NCI-H2227 (cell line): ENCODE data around the gene SYNDIG1.
"Not testable (repeated sequence)": the region's sequence is repeated elsewhere in the genome, so short reads cannot be mapped to it uniquely, and the experiment has no call there.

ENCODE experiments used
- DNase-seq: peaks from one replicate; lab custom pipeline; 2025; ENCODE audit not compliant: unreplicated experiment; lab: John Stamatoyannopoulos, UW

The SYNDIG1 gene

DNA sequence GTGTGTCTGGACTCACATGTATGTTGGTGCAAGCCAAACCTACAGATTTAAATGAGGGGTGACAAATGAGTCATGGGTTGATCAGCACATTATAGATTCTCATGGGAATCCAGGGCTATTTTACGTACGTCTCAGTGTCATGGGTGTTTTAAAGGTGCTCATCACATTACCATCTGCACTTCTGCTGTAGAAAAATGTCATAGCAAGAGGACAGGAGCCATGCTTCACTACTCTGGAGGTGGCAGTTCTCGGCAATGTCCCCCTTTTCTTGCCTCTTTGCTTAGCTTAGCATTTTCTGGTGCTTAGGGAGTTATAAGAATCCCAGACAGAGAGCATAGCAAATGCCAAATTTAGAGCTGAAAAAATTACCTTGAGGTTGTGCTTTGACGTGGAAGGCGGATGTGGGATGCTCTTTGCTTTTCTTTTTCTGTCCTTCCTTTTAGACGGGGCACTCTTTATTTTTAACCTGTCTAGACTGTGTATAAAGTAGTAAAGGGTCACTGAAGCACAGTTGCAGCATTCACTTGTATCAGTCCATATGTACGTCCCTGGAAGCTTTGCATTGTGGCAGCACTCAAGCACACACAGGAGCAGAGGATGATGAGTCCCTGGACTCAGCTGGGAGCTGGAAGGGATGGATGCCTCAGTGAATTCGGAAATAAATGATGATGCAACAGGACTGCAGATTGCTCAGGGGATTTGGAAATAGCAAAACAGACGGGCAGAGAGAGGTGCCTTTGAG is 139.7 kb downstream of the SYNDIG1 start:
- DNase-seq: no peak

GRCh38 chr20:24609757-24610156 is 140.3 kb downstream of the SYNDIG1 start:
- DNase-seq: no peak

GRCh38 chr20:24610341-24611115 is 141.1 kb downstream of the SYNDIG1 start:
- DNase-seq: no peak

- DNase-seq: no peak
These were observed 142.1 kb downstream of the SYNDIG1 start for GRCh38 chr20:24611360-24612140.

DNA sequence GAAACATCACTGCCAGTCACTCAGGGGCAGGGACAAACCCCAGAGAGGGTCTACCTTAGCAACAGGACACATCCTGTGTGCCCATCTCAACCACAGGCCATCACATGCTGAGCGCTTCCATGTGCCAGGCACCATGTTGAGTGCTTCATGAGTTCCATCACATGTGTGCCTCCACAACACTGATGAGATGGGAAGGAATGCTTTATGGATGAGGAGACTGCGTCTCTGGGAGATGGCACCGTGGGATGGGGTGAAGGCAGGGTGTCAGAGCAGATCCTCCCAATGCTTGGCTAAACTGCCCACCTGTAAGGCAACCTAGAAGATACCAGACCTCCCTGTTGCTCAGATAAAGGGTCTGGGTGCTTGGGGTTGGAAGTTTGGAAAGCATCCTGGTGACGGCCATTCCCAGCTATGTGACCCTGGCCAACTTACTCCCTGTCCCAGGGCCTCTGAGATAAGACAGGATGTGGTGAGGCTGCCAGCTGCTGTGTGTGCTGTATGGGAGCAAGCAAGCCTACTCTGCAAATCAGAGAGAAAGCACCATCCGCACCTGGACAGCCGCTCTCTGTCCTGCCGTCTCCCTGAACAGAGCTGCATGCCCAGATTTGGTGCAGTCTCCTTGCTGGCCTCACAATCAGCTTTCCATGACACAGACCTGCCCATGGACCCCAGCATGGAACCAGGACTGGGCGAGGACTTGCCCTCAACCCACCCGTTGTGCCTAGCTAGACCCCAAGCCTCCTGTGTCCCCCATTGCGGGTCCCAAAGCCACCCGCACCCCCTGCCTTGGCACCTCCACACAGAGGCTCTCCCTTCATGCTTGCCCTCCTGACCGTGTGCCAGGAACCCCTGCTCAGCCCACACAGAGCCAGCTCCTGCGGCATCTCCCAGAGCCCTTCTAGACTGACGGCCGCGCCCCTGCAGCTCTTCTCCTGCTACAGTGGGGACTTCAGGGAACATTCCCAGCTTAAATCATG is 143.7 kb downstream of the SYNDIG1 start:
- DNase-seq: no peak

- DNase-seq: no peak
These were observed 144.9 kb downstream of the SYNDIG1 start for GRCh38 chr20:24614341-24614740.

DNA sequence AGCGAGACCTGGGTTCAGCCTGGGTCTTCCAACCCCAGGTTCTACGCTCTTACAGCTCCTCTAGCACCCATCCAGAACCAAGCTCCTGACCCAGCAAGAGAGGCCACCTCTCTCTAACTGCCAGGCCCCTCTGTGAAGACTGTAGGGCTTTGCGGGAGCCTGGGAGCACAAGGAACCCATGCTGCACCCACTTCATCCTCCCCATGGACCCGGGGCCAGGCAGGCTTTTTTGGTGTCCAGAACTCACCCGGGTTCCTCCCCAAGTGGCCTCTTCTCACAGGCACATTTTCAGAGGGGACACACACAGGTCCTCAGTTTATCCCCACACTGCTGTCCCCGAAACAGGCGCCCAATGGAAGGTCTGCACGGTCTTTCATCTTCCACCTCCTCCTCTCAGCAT is 145.9 kb downstream of the SYNDIG1 start:
- DNase-seq: no peak

DNA sequence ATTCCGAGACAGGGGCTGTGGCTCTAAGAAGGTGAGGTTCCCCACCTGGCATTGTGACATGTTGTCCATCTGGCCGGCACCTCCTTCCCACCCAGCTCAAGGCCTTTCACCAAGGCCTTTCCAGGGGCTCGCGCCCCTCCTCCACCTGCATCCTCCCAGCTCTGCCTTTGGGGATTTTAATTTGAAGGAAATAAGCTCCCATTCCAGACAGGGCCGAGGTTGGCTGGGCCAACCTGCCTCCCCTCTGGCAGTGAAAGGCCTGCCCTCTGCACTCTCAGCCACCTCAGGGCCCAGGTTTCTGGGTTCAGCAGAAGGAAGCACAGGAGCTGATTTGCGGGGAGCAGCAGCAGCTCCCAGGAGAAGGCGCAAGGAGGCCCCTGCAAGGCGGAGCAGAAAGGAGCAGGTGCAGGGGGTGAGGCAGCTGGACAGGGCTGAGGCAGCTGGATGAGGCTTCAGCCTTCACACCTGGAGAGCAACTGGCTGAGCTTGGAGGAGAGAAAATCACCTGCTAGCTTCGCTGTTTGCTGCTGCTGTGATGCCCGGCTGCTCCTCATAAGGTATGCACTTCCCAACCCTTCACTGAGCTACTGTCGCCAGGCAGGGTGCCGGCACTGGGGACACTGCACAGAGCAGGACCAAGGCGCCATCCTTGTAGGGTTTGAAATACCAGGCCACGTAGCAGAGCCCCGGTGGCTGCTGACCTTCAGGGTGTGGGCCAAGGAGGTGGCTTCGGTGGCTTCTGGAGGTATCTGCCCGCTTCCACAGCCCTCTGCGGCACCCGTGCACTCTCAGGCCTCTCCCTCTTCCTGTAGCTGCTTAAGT is 147.0 kb downstream of the SYNDIG1 start:
- no peak for DNase-seq

DNA sequence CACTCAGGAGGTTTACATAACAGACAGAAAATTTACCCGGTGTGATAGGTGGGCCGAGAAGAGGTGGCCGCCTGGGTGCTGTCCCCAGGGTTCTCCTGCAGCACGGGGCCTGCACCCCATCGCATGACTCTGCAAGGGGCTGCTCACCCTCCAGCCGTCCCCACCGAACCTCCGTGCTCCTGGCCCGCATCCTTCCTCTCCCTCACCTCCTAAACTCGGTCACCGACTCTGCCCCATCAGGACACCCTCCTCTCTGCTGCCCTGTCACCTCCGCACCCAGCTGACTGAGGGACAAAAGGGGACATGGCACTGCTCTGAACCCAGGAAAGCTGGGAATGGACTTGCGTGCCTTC is 147.6 kb downstream of the SYNDIG1 start:
- no peak for DNase-seq

DNA sequence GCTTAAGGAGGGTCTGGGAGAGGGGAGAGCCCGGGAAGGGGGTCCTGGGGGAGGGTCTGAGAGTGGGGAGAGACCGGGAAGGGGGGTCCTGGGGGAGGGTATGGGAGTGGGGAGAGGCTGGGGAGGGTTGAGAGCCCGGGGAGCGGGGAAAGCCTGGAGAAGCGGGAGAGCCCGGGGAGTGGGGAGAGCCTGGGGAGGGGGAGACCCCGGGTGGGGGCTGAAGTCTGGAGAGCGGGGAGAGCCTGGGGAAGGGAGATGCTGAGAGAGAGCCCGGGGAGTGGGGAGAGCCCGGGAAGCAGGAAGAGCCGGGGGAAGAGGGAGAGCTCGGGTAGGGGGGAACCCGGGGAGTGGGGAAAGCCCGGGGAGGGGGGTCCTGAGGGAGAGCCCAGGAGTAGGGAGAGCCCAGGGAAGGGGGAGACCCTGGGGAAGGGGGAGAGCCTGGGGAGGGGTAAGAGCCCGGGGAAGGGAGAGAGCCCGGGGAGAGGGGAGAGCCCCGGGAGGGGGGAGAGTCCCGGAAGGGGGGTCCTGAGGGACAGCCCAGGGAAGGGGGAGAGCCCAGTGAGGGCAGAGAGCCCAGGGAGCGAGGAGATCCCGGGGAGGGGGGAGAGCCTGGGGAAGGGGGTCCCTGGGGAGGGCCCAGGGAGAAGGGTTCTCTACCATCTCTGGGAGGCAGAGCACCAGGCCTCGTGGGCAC is 148.5 kb downstream of the SYNDIG1 start:
- DNase-seq: no peak

GRCh38 chr20:24618739-24619138 is 149.3 kb downstream of the SYNDIG1 start:
- DNase-seq: no peak

GRCh38 chr20:24619212-24619611 is 149.8 kb downstream of the SYNDIG1 start:
- no peak for DNase-seq

DNA sequence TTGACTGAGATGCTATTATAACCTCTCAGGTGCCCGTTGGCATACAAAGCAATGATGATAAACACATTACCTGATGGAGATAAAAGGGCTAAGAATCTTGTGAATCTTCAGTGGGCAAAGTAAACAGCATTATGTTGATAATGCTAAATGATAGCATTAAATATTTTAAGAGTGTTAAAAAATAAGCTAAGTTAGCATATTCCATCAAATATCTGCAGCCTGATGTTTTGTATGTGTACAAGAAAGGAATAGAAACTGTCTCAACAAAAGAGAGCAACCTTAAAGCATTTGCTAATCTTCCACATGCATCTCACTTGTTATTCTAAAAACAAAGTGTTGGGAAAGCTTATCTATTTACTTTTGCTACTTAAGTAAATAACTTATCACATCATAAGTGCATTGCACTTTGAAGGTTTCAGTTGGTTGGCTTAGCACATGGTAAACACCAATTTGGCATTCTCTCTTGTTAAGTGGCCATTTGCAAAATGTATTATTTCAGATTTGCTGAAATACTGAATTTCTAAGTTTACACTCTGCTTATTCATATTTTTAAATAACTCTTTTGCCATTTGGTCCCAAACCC is 151.6 kb downstream of the SYNDIG1 start:
- DNase-seq: no peak

GRCh38 chr20:24622856-24623255 is 153.4 kb downstream of the SYNDIG1 start:
- no peak for DNase-seq

DNA sequence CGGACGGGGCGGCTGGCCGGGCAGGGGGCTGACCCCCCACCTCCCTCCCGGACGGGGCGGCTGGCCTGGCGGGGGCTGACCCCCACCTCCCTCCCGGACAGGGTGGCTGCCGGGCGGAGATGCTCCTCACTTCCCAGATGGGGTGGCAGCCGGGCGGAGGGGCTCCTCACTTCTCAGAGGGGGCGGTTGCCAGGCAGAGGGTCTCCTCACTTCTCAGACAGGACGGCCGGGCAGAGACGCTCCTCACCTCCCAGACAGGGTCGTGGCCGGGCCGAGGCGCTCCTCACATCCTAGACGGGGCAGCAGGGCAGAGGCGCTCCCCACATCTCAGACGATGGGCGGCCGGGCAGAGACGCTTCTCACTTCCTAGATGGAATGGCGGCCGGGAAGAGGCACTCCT is 156.7 kb downstream of the SYNDIG1 start:
- not testable (repeated sequence) for DNase-seq

- DNase-seq: no peak
These were observed 157.9 kb downstream of the SYNDIG1 start for GRCh38 chr20:24627291-24627690.

DNA sequence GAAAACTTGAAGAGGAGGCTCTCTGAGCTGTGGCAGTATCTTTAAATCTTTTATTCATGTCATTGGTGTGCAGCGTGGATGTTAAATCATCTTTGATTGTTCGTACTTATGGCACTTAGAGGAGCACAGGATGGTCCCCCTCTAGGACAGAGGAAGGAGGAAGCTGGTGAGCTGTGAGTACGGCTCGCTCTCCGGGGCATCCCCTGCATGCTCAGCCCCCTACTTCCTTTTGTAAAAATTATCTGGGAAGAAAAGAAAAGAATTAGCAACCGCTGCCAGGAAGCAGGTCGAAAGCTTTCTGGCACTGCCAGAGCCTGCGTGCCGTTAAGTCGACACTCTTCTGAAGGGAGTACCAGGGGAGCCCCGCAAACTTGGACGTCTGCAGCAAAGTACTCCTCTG is 158.5 kb downstream of the SYNDIG1 start:
- DNase-seq: no peak

- DNase-seq: no peak
These were observed 159.6 kb downstream of the SYNDIG1 start for GRCh38 chr20:24628985-24629384.

DNA sequence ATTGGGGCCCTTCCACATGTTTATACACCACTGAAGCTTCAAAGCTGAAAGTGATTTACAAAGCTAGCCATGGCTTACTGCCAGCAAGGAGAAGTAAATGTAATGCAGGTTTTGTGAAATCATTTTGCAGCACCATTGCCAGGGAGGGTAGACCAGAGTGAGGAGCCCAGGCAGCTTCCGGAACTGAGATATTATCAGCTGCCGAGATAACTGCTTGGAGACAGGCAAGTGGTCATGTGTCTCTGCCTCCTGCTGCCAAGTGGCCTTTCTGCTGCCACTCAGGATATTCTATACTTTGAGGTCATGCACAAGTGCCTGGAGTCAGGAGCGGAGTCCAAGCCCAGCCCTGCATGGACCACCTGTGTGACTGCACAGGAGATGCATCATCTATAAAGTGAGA is 160.2 kb downstream of the SYNDIG1 start:
- no peak for DNase-seq
